HG02798 (cell line): ENCODE data around the gene HIVEP3.
A peak's percentile ranks its signal among the peaks of the same experiment; 100 is the strongest.

Experiments used
- ATAC-seq: cut with Tn5 transposase; IDR thresholded peaks from one replicate; pipeline ENCODE4 v1.9.1; 2021; ENCODE audit warnings: mild to moderate bottlenecking; ENCODE audit not compliant: unreplicated experiment, poor library complexity

Gene HIVEP3

GRCh38 chr1:41661428-41662060 is 257.2 kb downstream of the HIVEP3 start:
- ATAC-seq, result peak; percentile 15

GRCh38 chr1:41660570-41661427 is 257.9 kb downstream of the HIVEP3 start:
- ATAC-seq, result no peak

- ATAC-seq, result no peak
Observed at GRCh38 chr1:41659903-41660302, 258.8 kb downstream of the HIVEP3 start.

- no peak for ATAC-seq
Observed at GRCh38 chr1:41659159-41659495, 259.6 kb downstream of the HIVEP3 start.

GRCh38 chr1:41658431-41659158 is 260.1 kb downstream of the HIVEP3 start:
- no peak for ATAC-seq

- ATAC-seq, result no peak
Observed at GRCh38 chr1:41657679-41658295, 260.9 kb downstream of the HIVEP3 start.

DNA sequence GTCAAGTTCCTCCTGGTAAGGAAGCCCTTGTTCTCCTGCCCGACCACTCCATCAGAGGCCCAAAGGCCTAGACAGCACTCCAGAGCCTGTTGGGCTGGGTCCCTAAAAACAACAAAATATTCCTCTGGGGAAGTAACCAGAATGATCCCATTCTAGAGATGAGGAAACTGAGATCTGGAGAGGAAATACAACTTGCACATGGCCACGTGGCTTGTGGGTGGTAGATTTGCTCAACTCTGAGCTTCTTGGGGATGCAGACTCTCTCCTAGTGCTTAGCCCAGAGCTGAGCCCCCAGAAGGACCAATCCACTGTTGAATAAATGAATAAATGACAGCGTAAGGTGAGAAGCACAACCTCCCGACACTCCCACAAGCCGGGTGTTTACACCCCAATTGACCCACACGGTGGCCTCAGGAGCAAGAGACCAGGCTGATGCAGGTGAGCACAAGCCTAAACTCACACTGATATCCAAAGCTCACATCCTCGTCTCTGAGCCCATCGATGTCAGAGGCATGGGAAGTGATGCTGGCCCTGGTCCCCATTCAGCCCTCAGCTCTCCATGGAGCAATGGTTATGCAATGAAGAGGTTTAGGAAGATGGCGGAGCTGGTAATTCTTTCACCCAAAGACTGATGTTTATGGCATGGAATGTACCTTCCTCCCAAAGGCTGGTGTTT is 261.8 kb downstream of the HIVEP3 start:
- ATAC-seq, result no peak

DNA sequence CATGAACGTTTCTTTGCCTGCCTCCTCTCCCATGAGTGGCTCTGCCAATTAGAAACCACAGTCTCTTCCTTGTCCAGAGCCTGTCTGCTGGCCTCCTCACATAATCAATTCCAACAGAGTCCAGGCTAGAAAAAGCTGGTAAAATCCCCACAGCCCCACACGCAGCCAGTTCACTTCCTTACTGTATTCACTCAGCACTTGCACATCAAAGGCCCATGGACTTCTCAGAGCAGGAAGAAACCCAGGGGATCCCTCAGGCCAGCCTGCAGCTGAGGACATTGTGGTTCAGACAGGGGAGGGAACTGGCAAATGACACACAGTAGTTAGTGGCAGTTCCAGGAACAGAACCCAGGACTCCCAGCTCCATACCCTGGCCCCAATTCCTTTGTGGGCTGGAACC is 262.7 kb downstream of the HIVEP3 start:
- no peak for ATAC-seq

DNA sequence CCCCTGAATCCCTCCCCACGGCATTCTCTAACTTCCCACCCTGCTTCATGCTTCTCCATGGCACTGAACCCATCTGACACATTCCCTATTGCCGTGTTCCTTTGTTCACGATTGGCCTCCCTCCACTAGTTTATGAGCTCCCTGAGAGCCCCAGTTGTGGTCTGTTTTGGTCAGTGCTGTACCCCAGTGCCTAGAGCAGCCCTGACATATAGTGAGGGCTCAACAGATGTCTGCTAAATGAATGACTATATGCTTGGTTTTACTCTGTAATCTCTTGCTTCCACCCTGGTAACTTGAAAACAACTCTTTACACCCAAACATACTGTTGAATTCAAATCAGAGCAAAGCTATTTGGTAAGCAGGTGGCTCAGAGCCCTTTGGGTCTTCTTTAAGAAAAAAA is 263.1 kb downstream of the HIVEP3 start:
- no peak for ATAC-seq

GRCh38 chr1:41653574-41653973 is 265.1 kb downstream of the HIVEP3 start:
- no peak for ATAC-seq

DNA sequence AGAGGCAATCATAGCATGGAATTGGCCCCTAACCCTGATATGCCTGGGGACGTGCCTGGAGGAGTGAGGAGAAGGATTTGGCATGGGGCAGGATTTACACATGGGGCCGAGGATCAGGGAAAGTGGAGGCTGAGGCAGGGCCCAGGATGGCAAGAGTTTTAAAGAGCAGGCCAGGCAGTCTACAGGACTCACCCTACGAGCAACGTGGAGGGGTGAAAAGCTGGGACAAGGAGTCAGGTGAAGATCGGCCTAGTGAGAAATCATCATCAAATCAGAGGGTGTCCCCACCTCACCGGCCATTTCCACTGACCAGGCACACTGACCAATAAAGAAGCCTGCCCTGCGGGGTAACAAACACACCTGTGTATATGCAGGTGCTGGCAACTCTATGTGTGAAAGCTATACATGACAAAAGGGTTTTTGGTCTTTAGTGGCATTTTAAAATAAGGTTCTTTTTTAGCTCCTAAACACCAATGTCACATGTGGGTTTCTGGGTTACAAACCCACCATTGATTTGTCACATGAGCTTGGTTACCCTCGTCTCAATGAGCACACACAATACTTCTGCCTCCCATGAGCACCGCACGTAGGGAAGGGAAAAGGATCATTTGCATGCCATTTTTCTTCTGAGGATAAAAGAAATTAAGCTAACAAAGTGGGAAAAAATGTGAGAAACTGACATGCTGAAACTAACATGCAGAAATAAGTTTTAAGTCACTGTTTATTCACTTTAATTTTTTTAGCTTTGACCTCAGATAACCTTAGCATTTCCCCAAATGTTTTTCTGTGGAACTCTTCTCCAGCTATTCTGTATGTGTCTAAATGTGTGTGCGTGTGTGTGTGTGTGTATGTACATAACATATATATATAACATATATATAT is 266.1 kb downstream of the HIVEP3 start:
- ATAC-seq, result no peak

GRCh38 chr1:41650028-41650880 is 268.5 kb downstream of the HIVEP3 start:
- no peak for ATAC-seq

GRCh38 chr1:41649396-41650027 is 269.2 kb downstream of the HIVEP3 start:
- ATAC-seq, result no peak

DNA sequence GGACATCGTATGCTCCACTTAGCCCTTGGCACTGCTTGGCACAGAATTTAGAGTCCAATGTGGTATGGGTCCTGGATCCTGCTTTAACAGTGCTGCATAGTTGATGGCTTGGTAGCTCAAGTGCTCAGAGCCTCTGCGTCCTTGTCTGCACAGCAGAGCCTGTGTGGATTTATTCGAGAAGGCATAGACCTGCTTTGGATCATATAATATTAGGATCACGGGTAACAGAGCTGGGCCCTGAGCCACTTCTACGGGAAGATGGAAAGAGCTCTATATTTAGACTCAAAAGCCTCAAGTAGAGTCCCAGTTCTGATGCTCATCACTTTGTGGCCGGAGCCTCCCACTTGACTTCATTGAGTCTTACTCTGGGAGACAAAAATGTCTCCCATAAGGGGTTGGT is 269.9 kb downstream of the HIVEP3 start:
- no peak for ATAC-seq

- no peak for ATAC-seq
Observed at GRCh38 chr1:41648230-41648629, 270.5 kb downstream of the HIVEP3 start.

DNA sequence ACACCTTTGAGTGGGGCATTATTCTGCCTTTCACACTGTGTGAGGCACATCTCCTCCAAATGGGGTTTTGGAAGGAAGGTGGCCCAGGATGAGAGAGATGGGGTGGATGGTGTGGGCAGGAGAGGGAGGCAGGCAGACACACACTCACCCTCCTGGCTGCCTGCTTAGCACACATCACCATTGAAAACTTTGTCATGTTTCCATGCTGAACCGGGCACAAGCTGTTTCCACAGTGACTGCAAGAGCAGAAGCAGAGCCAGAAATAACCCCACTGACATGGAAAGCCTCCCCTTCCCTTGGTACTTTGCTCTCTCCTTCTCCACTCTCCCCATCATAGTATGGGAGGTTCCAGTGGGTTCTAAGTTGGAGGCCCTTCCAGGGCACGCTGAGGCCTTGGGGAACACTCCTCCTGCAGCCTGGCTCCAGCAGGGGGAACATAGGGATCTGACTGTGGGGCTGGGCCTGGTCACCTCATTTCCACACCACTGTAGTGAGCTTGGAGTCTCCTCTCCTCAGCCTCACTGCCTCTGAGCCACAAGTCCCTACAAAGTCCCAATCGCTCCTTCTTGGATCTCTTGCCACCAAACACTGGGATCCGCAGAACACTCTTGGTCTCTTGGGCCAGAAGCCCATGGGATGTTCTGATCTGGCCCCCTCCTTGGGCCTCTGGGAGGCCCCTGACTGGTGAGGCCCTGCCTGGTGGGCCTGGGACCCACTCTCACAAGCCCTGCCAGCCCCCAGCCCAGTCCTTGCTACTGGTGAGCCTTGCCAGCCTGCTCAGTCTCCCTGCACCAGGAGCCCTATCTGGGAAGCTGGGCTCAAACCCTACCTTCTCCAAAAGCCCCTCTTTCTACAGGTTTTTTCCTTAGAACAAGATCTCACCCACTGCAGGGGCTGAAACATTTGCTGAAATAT is 271.2 kb downstream of the HIVEP3 start:
- ATAC-seq, result no peak

- ATAC-seq, result no peak
Observed at GRCh38 chr1:41646186-41646585, 272.5 kb downstream of the HIVEP3 start.
